Neural cell (in vitro differentiated cells): ENCODE results near the gene CELA3A.

Source experiments
- EP300 ChIP-seq: fragments of 450-650 bp; conservative IDR thresholded peaks from 2 replicates; pipeline ENCODE4 v1.6.1; 2014; ENCODE audit warnings: antibody characterized with exemption, mild to moderate bottlenecking, moderate library complexity; ENCODE audit not compliant: poor library complexity, severe bottlenecking
- EZH2 ChIP-seq: fragments of 200-600, 300-800 bp; shearing (Covaris generic), sonication (generic); IDR thresholded peaks from 2 replicates; pipeline ENCODE4 v1.6.1; 2014; ENCODE audit warnings: antibody characterized with exemption, low read length, borderline replicate concordance, mild to moderate bottlenecking; ENCODE audit not compliant: insufficient read depth, poor library complexity, severe bottlenecking
- POLR2AphosphoS5 ChIP-seq: IDR thresholded peaks from 2 replicates; pipeline ENCODE4 v1.6.1; 2012
- SMC3 ChIP-seq: fragments of 450-650 bp; conservative IDR thresholded peaks from 2 replicates; pipeline ENCODE4 v1.6.1; 2014; ENCODE audit warnings: antibody characterized with exemption, mild to moderate bottlenecking, moderate library complexity; ENCODE audit not compliant: poor library complexity
- TAF1 ChIP-seq: IDR thresholded peaks from 2 replicates; pipeline ENCODE4 v1.6.1; 2012; ENCODE audit warnings: low read depth
- TF ChIP-seq, protein P1 (sequence below): fragments of 450-650 bp; IDR thresholded peaks from 2 replicates; pipeline ENCODE4 v1.5.1; 2014; ENCODE audit warnings: antibody characterized with exemption, mild to moderate bottlenecking, moderate library complexity; ENCODE audit not compliant: poor library complexity, severe bottlenecking

DNA sequence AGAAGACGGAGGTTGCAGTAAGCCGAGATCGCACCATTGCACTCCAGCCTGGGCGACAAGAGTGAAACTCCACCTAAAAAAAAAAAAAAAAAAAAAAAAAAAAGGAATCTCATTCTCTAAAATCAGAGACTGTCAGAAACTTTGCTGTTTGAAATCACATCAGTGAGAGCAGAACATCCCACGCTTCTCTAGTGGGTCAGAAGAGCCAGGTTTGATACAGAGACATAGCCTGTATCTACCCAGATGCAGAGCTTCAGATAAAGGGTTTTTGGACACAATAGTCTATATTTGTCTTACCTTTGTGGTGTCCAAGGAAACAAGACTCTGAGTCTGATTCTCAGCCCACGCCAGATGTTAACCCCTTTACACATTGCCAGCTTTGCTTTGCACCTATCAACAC, 19.6 kb downstream of the CELA3A start:
- TF ChIP-seq POLR2AphosphoS5 (no peak), EZH2 (no peak), TAF1 (no peak), EP300 (no peak), SMC3 (no peak)
- TF ChIP-seq, protein P1, sequence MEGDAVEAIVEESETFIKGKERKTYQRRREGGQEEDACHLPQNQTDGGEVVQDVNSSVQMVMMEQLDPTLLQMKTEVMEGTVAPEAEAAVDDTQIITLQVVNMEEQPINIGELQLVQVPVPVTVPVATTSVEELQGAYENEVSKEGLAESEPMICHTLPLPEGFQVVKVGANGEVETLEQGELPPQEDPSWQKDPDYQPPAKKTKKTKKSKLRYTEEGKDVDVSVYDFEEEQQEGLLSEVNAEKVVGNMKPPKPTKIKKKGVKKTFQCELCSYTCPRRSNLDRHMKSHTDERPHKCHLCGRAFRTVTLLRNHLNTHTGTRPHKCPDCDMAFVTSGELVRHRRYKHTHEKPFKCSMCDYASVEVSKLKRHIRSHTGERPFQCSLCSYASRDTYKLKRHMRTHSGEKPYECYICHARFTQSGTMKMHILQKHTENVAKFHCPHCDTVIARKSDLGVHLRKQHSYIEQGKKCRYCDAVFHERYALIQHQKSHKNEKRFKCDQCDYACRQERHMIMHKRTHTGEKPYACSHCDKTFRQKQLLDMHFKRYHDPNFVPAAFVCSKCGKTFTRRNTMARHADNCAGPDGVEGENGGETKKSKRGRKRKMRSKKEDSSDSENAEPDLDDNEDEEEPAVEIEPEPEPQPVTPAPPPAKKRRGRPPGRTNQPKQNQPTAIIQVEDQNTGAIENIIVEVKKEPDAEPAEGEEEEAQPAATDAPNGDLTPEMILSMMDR, result no peak
